NCI-H774 (cell line): ENCODE results near the gene HCFC1.
A peak's percentile ranks its signal among the peaks of the same experiment; 100 is the strongest.

Experiments used
- DNase-seq: peaks from one replicate; lab custom pipeline; 2025; lab: John Stamatoyannopoulos, UW

Gene HCFC1

DNA sequence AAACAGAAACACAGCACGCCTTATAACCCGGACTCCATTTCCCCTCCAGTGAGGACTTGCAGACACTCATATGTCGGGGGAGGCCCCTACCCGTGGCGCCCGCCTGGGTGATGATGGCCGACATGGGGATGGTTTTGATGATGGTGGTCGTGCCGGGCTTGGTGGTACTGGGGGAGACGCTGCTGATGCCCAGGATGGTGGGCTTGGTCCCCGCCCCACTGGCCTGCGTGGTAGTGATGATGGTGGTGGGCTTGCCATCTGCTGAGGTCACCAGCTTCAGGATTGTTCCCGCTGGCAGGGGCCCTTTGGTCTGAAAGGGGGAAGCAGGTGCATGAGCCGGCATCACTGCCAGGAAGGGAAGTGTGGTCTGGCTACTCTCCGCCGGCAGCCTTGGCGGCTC lies 14.4 kb downstream of the HCFC1 start:
- DNase-seq = no peak

- no peak for DNase-seq
These were observed 15.3 kb downstream of the HCFC1 start for GRCh38 chrX:153956044-153956907.

- DNase-seq = no peak
These were observed 16.3 kb downstream of the HCFC1 start for GRCh38 chrX:153955228-153955732.

GRCh38 chrX:153954558-153955227 lies 16.9 kb downstream of the HCFC1 start:
- no peak for DNase-seq

DNA sequence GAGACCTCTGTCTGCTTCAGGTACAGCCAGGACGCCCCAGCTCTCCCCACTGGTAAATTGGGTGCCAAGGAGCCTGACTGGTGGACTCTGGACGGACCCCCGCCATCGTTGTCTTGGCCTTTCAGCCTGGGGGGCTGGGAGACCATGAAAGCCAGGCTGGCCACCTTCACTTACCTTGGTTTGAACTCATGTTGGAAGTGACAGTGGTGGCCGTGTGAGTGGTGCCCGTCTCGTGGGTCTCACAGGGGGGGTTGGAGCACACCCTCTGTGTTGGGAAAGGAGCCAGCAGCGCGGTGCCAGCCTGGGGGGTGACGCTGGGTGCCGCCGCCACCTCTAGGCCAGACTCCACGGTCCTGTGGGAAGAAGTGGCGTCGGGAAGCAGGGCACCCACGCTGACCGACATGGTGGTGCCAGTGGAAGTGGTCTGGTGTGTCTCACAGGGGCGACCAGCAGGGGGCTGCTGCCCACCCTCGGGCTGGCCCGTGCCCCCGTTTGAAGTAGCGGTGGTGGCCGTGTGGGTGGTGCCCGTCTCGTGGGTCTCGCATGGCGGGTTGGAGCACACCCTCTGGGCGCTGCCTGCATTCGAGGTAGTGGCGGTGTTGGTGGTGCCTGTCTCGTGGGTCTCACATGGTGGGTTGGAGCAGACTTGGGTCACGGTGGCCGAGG lies 17.6 kb downstream of the HCFC1 start:
- DNase-seq = no peak

- peak; percentile 27 for DNase-seq
These were observed 18.2 kb downstream of the HCFC1 start for GRCh38 chrX:153953342-153953830.

DNA sequence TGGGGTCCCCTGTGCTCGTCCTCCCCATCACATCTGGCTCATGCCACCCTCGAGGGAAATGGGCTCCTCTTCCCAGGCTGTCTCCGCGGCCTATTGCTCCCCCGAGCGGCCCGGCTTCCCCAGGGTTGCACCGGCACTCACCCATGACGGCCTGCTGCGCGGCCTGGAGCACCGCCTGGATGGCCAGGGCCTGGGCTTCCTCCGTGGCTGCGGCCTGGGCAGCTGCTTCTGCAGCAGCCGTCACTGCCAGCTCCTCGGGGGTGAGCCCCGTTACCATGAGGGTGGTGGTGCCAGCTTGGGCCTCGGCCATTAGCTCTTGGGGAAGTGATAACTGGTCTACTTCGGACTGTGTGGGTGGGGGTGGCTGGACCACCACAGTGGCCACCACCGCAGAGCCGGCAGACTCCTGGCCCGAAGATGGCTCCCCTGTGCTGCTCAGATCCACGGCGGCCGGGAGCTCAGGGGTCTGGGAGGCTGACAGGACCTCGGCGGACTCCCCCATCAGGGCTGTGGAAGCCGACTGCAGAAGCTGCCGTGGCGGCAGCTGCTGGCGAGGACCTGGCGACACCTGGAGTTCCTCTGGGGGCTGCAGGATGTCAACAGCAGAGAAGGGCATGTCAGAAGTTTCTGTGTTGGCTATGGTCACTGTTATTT lies 19.1 kb downstream of the HCFC1 start:
- DNase-seq = no peak

- no peak for DNase-seq
These were observed 19.8 kb downstream of the HCFC1 start for GRCh38 chrX:153951683-153952372.

GRCh38 chrX:153950127-153950526 lies 21.5 kb downstream of the HCFC1 start:
- no peak for DNase-seq

DNA sequence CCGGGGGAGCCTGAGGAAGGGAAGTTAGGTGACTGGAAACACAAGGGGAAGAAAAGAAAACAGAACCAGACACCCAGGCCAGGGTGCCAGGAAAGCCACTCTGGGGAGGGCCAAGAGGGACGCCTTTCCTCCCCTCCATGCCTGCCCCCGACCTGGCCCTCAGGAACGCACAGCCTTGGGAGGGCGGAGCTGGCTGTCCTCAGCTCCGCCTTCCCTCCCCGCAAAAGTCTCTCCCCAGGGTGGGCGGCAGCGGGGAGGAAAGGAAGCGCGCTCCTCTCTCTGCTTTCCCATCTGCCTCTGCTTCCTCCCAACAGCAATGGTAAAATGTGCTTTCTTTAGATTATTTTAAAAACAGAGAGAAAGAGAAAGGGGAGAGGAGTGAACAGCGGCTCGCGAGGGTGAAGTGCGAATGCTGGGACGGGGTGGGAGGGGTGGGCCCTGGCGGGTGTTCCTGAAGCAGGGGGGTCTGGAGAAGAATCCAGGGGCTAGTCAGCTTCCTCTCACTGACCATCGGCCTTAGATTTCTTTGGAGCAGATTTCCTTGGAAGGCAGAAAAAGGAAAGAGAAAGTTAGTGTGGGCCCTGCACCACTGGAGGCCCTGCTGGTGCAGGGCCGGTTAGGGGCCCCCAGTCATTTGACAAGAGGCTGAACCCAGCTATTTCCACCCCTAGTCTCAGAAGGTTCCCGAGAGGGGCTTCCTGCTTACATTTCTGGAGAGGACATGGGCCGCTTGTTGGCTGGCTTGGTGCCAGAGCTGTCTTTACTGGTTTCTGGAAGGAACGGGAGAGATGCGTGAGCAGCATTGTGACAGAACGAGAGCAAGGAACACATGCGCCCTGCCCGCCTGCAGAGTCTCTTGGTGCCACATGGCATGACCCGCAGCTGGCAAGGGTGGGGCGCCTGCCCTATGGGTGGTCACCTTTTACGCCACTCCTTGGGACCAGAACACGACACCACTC lies 22.5 kb downstream of the HCFC1 start:
- no peak for DNase-seq

- no peak for DNase-seq
These were observed 23.6 kb downstream of the HCFC1 start for GRCh38 chrX:153948002-153948466.

DNA sequence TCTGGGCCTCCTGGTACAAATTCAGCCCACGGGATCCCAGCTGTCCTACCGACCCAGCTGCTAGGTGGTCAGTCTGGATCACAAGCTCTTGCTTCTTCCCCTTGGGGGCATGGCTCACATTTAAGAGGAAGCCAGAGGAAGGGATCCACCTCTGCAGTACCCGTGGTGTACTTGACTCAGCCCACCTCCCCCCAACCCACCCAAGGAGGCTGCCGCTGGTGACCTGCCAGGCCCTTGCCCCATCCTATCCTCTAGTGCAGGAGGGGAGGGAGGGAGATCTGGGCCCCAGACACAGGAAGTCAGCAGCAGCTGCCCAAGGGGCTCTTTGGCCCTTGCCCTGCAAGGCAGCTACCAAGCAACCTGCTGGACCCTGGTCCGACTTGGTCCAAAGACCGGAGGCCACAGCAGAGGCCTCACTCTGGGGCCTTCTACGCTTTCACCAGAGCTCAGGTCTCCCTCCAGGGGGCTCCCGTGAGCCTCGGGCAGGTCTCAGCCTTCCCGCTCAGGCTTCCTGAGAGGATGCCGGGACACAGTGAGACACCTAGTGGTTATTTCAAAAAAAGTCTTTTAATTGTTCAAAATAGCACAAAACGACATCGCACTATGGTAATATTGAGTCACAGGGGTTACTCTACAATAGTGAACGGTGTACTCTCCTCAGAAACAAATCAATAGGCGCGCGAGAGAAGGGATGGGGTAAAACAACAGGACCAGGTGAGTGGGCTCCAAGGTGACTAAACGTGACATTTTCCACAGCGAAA lies 24.4 kb downstream of the HCFC1 start:
- peak; percentile 59 for DNase-seq

- DNase-seq = no peak
These were observed 25.4 kb downstream of the HCFC1 start for GRCh38 chrX:153945956-153946943.

GRCh38 chrX:153944800-153945150 lies 26.8 kb downstream of the HCFC1 start:
- DNase-seq = no peak

GRCh38 chrX:153944140-153944799 lies 27.3 kb downstream of the HCFC1 start, which contains the start of gene RENBP:
Gene RENBP, minus strand, starts transcription at chrX:153944643. Its CDS starts 33 bp downstream, at chrX:153944610.
- no peak for DNase-seq

DNA sequence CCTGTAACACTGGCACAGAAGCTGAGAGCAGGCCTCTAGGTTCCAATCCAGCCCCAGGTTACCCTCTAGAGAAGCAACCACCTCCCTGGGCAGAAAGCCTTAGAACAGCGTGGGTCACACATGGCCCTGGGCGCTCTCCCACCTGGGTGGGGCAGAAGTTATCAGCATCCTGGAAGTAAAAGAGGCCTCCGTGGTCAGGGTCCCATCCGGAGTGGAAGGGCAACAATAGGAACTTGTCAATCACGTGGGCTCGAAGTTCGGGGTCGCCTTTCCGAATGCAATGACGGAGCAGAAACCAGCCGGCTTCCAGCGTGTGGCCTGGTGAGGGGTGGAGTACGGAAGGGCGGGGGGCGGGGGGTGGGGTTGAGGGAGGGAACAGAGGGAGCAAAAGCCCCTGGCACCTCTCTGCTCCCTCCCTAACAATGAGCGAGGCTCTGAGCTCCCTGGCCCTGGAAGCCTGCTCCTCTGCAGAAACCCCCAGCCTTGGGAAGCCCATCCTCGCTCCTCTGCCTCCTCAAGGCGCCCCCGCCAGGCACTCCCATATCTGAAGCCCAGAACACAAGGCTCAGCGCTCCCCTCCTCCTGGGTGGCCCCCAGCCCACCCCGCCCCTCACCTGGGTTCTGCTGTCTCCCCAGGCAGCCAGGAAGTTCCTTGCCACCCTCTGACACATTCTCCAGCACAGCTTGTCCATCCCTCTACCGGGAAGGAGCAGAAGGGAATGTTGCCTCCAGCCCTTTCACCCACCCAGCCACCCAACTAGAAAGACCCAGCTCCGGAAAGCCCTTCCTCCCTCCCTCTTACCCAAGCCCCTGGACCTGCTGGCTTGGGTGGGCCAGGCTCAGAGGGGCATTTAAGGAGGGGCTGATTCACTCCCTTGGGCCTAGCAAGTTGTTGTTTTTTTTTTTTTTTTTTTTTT lies 30.0 kb downstream of the HCFC1 start:
- DNase-seq = no peak
